A549 (cell line): ENCODE measurements around the gene ARFGEF3. TPM values are rescaled to one million over a fixed set of nuclear protein-coding genes. Genes with fewer than 3 reads are reported as not detected.
A peak's percentile ranks its signal among the peaks of the same experiment; 100 is the strongest.

Source experiments
- ATAC-seq, 2 experiments: fragments of 200-7000 bp in 1 of 2; fragments of >200 bp in 1 of 2; cut with Nextera tagmentation in 1 of 2; cut with Tn5 transposase in 1 of 2; 3 replicates each; pipeline versions ENCODE4 v1.8.0 to v1.9.1; 2018 to 2020; ENCODE audit warnings: mild to moderate bottlenecking in 1 of 2, moderate library complexity in 1 of 2
- CTCF ChIA-PET: fragments of 300-600 bp; sonication (Branson Sonifier 250); formaldehyde crosslinking; extraction: SDS; loops from one replicate; lab custom pipeline; 2021; ENCODE audit warnings: antibody characterized with exemption, inconsistent platforms; lab: Yijun Ruan, JAX
- POLR2A ChIA-PET: fragments of 350-600 bp; formaldehyde crosslinking; extraction: SDS; loops from one replicate; lab custom pipeline; 2021; ENCODE audit warnings: antibody characterized with exemption, inconsistent platforms; lab: Yijun Ruan, JAX
- DNase-seq, 2 experiments: peaks; one replicate each; pipeline versions ENCODE4 v3.0.0 to v3.0.0-alpha.2; 2011 to 2016; ENCODE audit warnings: low read depth in 1 of 2, low spot score in 1 of 2
- FAIRE-seq: peaks from 2 replicates; lab custom pipeline; 2011; peaks lifted over from hg19 to GRCh38; lab: Jason Lieb, UNC
- H3K27ac ChIP-seq, 2 experiments: fragments of >200 bp; sonication (Bioruptor Twin); formaldehyde crosslinking; 3 replicates each; pipeline ENCODE4 v1.5.1; 2016 to 2017
- H3K4me1 ChIP-seq: fragments of >200 bp; sonication (Bioruptor Twin); formaldehyde crosslinking; 3 replicates; pipeline ENCODE4 v1.6.1; 2016
- H3K4me2 ChIP-seq: fragments of >200 bp; sonication (Bioruptor Twin); formaldehyde crosslinking; 3 replicates; pipeline ENCODE4 v1.6.1; 2016
- H3K4me3 ChIP-seq: fragments of >200 bp; sonication (Bioruptor Twin); formaldehyde crosslinking; 3 replicates; pipeline ENCODE4 v1.5.1; 2016
- H3K9me3 ChIP-seq: fragments of >200 bp; sonication (Bioruptor Twin); formaldehyde crosslinking; 3 replicates; pipeline ENCODE4 v1.6.1; 2016
- ATOH8 ChIP-seq: fragments of 250-450 bp; sonication (Bioruptor Pico); IDR thresholded peaks from 2 replicates; pipeline ENCODE4 v1.5.0; 2020; ENCODE audit warnings: low read depth, mild to moderate bottlenecking, moderate library complexity
- BCL3 ChIP-seq: fragments of >200 bp; sonication (Bioruptor Twin); formaldehyde crosslinking; IDR thresholded peaks from 3 replicates; pipeline ENCODE4 v1.6.1; 2016
- CBX2 ChIP-seq: fragments of 200-600 bp; sonication (generic); IDR thresholded peaks from 2 replicates; pipeline ENCODE4 v1.6.1; 2016; ENCODE audit warnings: low read depth, mild to moderate bottlenecking, borderline replicate concordance
- CBX8 ChIP-seq: fragments of 200-600 bp; sonication (generic); IDR thresholded peaks from 2 replicates; pipeline ENCODE4 v1.6.1; 2016
- CEBPB ChIP-seq, 2 experiments: fragments of >200 bp in 1 of 2; sonication (Bioruptor Twin) in 1 of 2; formaldehyde crosslinking in 1 of 2; IDR thresholded peaks; 2 replicates each; pipeline ENCODE4 v1.6.1; 2012 to 2016
- EP300 ChIP-seq, 2 experiments: fragments of >200 bp; sonication (Bioruptor Twin); formaldehyde crosslinking; IDR thresholded peaks; 2 replicates in 1 of 2; 3 replicates in 1 of 2; pipeline ENCODE4 v1.6.1; 2016 to 2017
- HMGXB4 ChIP-seq: fragments of 250-450 bp; sonication (Bioruptor Pico); IDR thresholded peaks from 2 replicates; pipeline ENCODE4 v1.5.0; 2021; ENCODE audit warnings: mild to moderate bottlenecking, moderate library complexity, borderline replicate concordance
- HOXB5 ChIP-seq: fragments of 250-450 bp; sonication (Bioruptor Pico); IDR thresholded peaks from 2 replicates; pipeline ENCODE4 v1.5.0; 2020; ENCODE audit warnings: mild to moderate bottlenecking, moderate library complexity
- JUN ChIP-seq, 2 experiments: fragments of >200 bp; sonication (Bioruptor Twin); formaldehyde crosslinking; IDR thresholded peaks; 2 replicates in 1 of 2; 3 replicates in 1 of 2; pipeline ENCODE4 v1.6.1; 2016 to 2017
- JUNB ChIP-seq: fragments of >200 bp; sonication (Bioruptor Twin); formaldehyde crosslinking; IDR thresholded peaks from 2 replicates; pipeline ENCODE4 v1.6.1; 2016
- KDM1A ChIP-seq: fragments of 200-600 bp; sonication (generic); IDR thresholded peaks from 2 replicates; pipeline ENCODE4 v1.6.1; 2016; ENCODE audit warnings: low read depth, mild to moderate bottlenecking
- MAFK ChIP-seq: fragments of 450-650 bp; IDR thresholded peaks from 2 replicates; pipeline ENCODE4 v1.6.1; 2014; ENCODE audit not compliant: partially characterized antibody
- MAZ ChIP-seq: fragments of 150-350 bp; IDR thresholded peaks from 2 replicates; pipeline ENCODE4 v1.6.1; 2014; ENCODE audit warnings: antibody characterized with exemption, low read depth, low read length, borderline replicate concordance
- MYC ChIP-seq: IDR thresholded peaks from 2 replicates; pipeline ENCODE4 v1.6.1; 2012; ENCODE audit warnings: mild to moderate bottlenecking, inconsistent platforms, low read length, improper control_type of control experiment, borderline replicate concordance
- NFE2L2 ChIP-seq: fragments of 150-350 bp; conservative IDR thresholded peaks from 2 replicates; pipeline ENCODE4 v1.6.1; 2014; ENCODE audit warnings: low read length
- PBX3 ChIP-seq: IDR thresholded peaks from 2 replicates; pipeline ENCODE4 v1.6.1; 2012
- RAD21 ChIP-seq, 2 experiments: fragments of >200 bp in 1 of 2; sonication (Bioruptor Twin) in 1 of 2; formaldehyde crosslinking in 1 of 2; IDR thresholded peaks in 1 of 2; conservative IDR thresholded peaks in 1 of 2; 2 replicates in 1 of 2; 3 replicates in 1 of 2; pipeline ENCODE4 v1.6.1; 2012 to 2018; ENCODE audit warnings: inconsistent platforms in 1 of 2
- RFX5 ChIP-seq: fragments of 450-650 bp; IDR thresholded peaks from 2 replicates; pipeline ENCODE4 v1.7.1; 2014; ENCODE audit warnings: antibody characterized with exemption, mild to moderate bottlenecking, moderate library complexity
- TFCP2L1 ChIP-seq: fragments of 250-450 bp; sonication (Bioruptor Pico); IDR thresholded peaks from 2 replicates; pipeline ENCODE4 v1.5.0; 2021; ENCODE audit warnings: mild to moderate bottlenecking
- ZC3H11A ChIP-seq: fragments of 450-650 bp; IDR thresholded peaks from 2 replicates; pipeline ENCODE4 v1.6.1; 2014; ENCODE audit warnings: antibody characterized with exemption, mild to moderate bottlenecking
- ZFP36 ChIP-seq: fragments of 450-650 bp; IDR thresholded peaks from 2 replicates; pipeline ENCODE4 v1.6.1; 2014; ENCODE audit warnings: borderline replicate concordance; ENCODE audit not compliant: partially characterized antibody
- ZSCAN20 ChIP-seq: fragments of 250-450 bp; sonication (Bioruptor Pico); IDR thresholded peaks from 2 replicates; pipeline ENCODE4 v1.8.0; 2022; ENCODE audit warnings: mild to moderate bottlenecking, moderate library complexity
- WGBS: methylation state at CpG from one replicate; pipeline ENCODE4 v1.1.6; 2017; ENCODE audit errors: missing lambda C conversion rate; 5-methylcytosine and 5-hydroxymethylcytosine counted together
- polyA plus RNA-seq, 4 experiments: library from polyadenylated mRNA; depleted of rRNA in 3 of 4; stranded (reverse); fragments of >200 nt; fragmentation: RNase III in 1 of 4; extraction: RNeasy Plus Mini Kit Qiagen cat#74134 plus additional on column Dnase treatment in 1 of 4; gene quantifications; 2 replicates in 3 of 4; 3 replicates in 1 of 4; pipeline ENCODE4 v1.2.3, GENCODE V29; 2011 to 2017

The ARFGEF3 gene
- polyA plus RNA-seq, 2 of the 4 experiments (the other 2 are of a cell fraction): 0.15 to 0.83 TPM

- FAIRE-seq (no peak), ATAC-seq (0 out of 6 replicates have a peak, but pooled peaks of 1 of the 2 experiments have one; percentile 23), DNase-seq (no peak)
- CTCF ChIA-PET: interaction anchor here (0.7 kb wide), 1 partner anchor 260 kb away, joined by 3 read pairs; no protein-coding TSS in a partner anchor
- peak overlapping the region; percentile 72 for H3K4me2 ChIP-seq
- H3K4me1 ChIP-seq: peaks cover 22% of the 10 kb centered on the region
- TF ChIP-seq ATOH8 (CRISPR knock-in tag) (no peak), HMGXB4 (CRISPR knock-in tag) (no peak), JUNB (no peak), RFX5 (no peak), EP300 (IDR thresholded peaks at IDR 0.05) (no peak), JUN (IDR thresholded peaks at IDR 0.05) (no peak), ZSCAN20 (CRISPR knock-in tag) (no peak), TFCP2L1 (no peak), CBX2 (no peak), MYC (no peak), CEBPB (IDR thresholded peaks at IDR 0.05) (no peak), RAD21 (conservative IDR thresholded peaks at IDR 0.05 in 1 of 2, IDR thresholded peaks at IDR 0.05 in 1 of 2) (no peak)
- TF ChIP-seq, all 56 proteins: peak for 0
- peak overlapping the region in 1 of 2 experiments; percentile 58; a peak in 2 of 6 replicates for H3K27ac ChIP-seq
- WGBS: 79% methylated on average over 9 of the region's 9 CpGs
- POLR2A ChIA-PET: no interaction called here
- no peak overlapping the region for H3K4me3 ChIP-seq
- H3K9me3 ChIP-seq: no peaks in the 10 kb centered on the region; the same call in 2 of the 3 replicates
These were observed 209.1 kb downstream of the ARFGEF3 start for GRCh38 chr6:138370631-138371451.

GRCh38 chr6:138371452-138371711 lies 209.6 kb downstream of the ARFGEF3 start:
- WGBS: 43% methylated on average over 3 of the region's 3 CpGs
- Histone ChIP-seq H3K4me1 (peaks cover 22% of the 10 kb centered on the region), H3K27ac (peak overlapping the region in 1 of 2 experiments; percentile 58; a peak in 2 of 6 replicates), H3K4me3 (no peak overlapping the region), H3K4me2 (peak overlapping the region; percentile 72), H3K9me3 (no peaks in the 10 kb centered on the region; the same call in 2 of the 3 replicates)
- DNase-seq (no peak), ATAC-seq (no peak), FAIRE-seq (no peak)
- ChIA-PET POLR2A (no interaction called here), CTCF (interaction anchor here (0.7 to 1.8 kb wide), 3 partner anchors 32 to 259 kb away, joined by 3 to 4 read pairs (median 3); partner anchors contain the start of gene HEBP2)
- TF ChIP-seq TFCP2L1 (no peak), KDM1A (no peak), MAZ (no peak), ZFP36 (no peak), BCL3 (no peak), HOXB5 (no peak), PBX3 (no peak), NFE2L2 (no peak), CBX8 (no peak), CEBPB (IDR thresholded peaks at IDR 0.05) (no peak), ZC3H11A (no peak), MAFK (no peak)
